ENCODE measurements around the gene ANTXR1. TPM values are rescaled to one million over a fixed set of nuclear protein-coding genes. Genes with fewer than 3 reads are reported as not detected.

ANTXR1 gene
- total RNA-seq, 1 donor = 206 TPM

DNA sequence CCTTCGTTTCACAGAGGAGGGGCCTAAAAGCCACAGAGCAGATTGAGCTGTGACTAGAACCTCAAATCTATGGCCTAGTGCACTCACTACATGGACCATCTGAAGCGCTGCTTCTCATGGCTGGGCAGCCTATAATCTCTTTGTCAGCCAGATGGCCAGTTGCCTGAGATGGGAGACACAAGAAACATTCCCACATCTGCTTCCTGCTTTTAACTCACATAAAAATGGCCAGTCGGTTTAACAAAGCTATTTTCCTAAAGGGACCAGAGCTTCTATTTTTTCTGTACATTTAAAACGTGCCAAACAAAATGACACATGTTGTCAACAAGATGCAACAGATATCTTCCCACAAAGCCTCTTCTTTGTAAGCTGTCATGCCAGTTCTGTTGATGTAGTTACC is 200.2 kb downstream of the ANTXR1 start:
- TF ChIP-seq, protein P1, sequence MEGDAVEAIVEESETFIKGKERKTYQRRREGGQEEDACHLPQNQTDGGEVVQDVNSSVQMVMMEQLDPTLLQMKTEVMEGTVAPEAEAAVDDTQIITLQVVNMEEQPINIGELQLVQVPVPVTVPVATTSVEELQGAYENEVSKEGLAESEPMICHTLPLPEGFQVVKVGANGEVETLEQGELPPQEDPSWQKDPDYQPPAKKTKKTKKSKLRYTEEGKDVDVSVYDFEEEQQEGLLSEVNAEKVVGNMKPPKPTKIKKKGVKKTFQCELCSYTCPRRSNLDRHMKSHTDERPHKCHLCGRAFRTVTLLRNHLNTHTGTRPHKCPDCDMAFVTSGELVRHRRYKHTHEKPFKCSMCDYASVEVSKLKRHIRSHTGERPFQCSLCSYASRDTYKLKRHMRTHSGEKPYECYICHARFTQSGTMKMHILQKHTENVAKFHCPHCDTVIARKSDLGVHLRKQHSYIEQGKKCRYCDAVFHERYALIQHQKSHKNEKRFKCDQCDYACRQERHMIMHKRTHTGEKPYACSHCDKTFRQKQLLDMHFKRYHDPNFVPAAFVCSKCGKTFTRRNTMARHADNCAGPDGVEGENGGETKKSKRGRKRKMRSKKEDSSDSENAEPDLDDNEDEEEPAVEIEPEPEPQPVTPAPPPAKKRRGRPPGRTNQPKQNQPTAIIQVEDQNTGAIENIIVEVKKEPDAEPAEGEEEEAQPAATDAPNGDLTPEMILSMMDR (IDR thresholded peaks at IDR 0.05; ENCODE audit: insufficient read depth, low read depth, low read length) = no peak
- H3K4me3 ChIP-seq (ENCODE audit: low read depth, low read length) = no peak overlapping the region
- peak; percentile 74 for DNase-seq (ENCODE audit: low read depth)

DNA sequence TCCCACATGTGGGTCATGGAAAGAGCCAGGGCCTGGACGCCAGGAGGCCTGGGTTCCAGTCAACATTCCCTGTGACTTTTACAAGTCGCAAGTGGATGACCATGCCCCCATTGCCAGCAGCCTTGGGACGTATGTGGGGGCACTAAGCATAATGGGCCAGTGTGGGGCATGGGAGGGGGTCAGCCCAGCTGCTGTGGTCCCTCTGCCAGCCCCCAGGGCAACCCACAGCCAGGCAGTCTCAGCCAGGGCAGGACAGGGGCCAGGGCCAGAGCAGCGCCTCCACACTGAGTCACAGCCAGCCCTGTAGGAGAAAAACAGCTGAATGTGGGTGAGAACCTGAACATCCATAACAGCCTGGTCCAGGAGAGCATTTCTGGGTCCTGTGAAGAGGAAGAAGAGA is 200.8 kb downstream of the ANTXR1 start:
- no peak for DNase-seq (ENCODE audit: low read depth)
- TF ChIP-seq, protein P1 (IDR thresholded peaks at IDR 0.05; ENCODE audit: insufficient read depth, low read depth, low read length) = no peak
- H3K4me3 ChIP-seq (ENCODE audit: low read depth, low read length) = no peak overlapping the region

DNA sequence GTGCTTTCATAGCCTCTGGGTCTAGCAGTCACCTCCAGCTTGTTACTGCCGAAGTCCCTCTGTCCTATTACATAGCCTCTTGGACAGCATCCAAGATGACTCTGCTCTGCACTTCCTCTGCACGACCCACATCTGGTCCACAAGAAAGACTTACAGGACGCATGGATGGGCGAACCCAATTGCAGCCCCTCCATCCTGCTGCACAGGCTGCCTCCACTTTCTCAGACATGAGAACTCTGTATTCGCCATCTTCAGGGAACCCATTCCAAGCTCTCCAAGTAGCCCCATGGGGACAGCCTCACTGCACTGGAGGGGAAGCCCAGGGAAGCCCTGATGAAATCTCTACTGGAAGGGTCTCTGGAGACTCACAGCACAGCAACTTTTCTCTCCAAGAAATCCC is 201.9 kb downstream of the ANTXR1 start:
- no peak overlapping the region for H3K4me3 ChIP-seq (ENCODE audit: low read depth, low read length)
- DNase-seq (ENCODE audit: low read depth) = peak; percentile 80
- TF ChIP-seq, protein P1 (IDR thresholded peaks at IDR 0.05; ENCODE audit: insufficient read depth, low read depth, low read length) = no peak

DNA sequence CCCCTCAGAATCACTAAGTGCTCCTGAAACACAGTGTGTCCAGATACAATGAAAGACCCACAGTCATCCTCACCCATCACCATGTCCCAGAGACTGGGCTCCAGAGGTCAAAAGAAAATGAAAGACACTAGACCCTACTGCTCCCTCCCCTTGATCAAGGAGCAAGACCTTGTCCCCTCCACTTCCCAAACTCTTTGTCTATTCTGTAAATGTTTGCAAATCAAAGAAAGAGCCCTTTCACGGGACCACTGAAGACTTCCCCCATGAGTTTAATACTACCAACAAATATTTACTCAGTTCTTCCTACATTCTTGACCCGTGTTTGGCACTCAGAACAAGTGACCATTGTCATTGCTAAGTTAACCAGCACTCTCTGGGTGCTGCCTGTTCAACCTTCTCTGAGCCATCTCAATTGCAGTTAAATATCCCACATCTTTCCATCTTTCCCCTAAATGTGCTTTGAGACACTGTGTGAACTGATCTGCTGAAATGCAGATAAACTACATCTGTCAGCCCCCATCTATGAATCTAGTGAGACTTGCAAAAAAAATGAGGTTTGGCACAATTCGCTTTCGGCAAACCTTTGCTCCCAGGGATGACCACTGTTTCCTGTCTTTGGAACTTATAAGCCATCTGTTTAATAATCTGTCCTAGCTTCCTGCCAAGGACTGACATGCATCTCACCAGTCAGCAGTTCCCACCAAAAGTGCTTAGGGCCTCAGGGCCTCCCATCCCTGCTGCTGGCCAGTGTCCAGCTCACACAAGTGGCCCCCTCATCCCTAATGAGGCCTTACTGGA is 203.8 kb downstream of the ANTXR1 start:
- TF ChIP-seq, protein P1 (IDR thresholded peaks at IDR 0.05; ENCODE audit: insufficient read depth, low read depth, low read length) = no peak
- H3K4me3 ChIP-seq (ENCODE audit: low read depth, low read length) = no peak overlapping the region
- peak; percentile 97 for DNase-seq (ENCODE audit: low read depth)

DNA sequence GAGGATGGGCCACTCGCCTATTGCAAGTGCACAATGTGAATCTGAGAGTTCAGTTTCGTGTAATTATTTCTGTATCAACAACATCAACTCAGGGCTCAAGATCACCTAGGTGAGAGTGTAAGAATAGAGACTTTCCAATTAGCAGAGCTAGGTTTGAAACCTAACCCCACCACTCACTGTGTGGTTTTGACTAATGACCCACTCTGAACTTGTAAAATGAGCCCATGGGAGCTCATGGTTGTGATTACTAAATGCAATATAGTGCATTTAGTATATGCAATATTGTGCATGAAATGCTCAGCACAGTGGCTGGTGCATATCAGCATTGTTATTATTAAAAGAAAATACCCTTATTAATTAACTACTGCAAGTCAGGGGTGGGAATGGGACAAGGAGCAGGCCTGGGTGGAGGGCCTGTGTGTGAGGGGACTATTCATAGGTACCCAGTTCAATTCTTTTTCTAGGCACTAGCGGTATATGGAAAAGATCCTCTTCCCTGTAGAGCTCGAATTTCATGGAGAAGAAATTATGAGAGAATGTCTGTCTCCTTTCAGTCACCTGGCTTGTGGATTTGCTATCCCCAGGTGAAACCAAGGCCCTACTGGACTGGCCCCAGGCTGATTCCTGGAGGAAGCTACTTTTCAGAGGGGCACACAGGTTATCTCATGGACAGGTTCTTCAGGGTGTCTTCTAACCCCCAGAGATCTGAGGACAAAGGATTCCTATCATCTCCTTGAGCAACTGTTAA is 204.5 kb downstream of the ANTXR1 start:
- DNase-seq (ENCODE audit: low read depth) = no peak
- TF ChIP-seq, protein P1 (IDR thresholded peaks at IDR 0.05; ENCODE audit: insufficient read depth, low read depth, low read length) = no peak
- no peak overlapping the region for H3K4me3 ChIP-seq (ENCODE audit: low read depth, low read length)

DNA sequence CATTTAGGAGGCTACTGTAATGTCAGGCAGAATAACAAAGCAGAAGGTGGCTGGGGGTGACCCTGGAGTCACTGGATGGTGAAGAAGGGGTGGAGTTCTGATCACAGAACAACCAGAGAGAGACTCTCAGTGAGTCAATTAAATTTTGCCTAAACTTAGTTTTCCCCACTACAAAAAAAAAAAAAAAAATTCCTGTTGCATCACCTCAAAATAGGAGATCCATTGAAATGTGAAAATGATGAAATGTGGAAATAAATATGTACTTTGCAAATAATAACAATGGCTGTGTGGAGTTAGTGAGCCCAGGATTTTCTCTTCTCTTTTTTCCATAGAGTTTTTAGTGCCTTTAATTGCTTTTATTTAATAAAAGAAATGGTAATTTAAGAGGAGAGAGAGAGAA is 208.5 kb downstream of the ANTXR1 start:
- TF ChIP-seq, protein P1 (IDR thresholded peaks at IDR 0.05; ENCODE audit: insufficient read depth, low read depth, low read length) = no peak
- peak; percentile 36 for DNase-seq (ENCODE audit: low read depth)
- no peak overlapping the region for H3K4me3 ChIP-seq (ENCODE audit: low read depth, low read length)
